K562 (cell line): ENCODE results near the gene SSR4. TPM values are rescaled to one million over a fixed set of nuclear protein-coding genes. Genes with fewer than 3 reads are reported as not detected.

ENCODE experiments used
- ATAC-seq: fragments of 200-7000 bp; cut with Tn5 transposase; 3 replicates; pipeline ENCODE4 v1.9.1; 2020; ENCODE audit warnings: moderate library complexity
- BruUV-seq: library from RNA; stranded (reverse); fragments of 400-500 nt; replicated peaks from 2 replicates; lab custom pipeline; 2021; lab: Mats Ljungman, UMichigan
- CTCF ChIA-PET: fragments of 300-600 bp; formaldehyde crosslinking; extraction: SDS; loops from one replicate; lab custom pipeline; 2021; ENCODE audit warnings: low intra/inter-chr PET ratio; lab: Yijun Ruan, JAX
- POLR2A ChIA-PET: fragments of 300-600, 350-650 bp; sonication (Branson Sonifier 250); formaldehyde crosslinking; extraction: SDS; loops from one replicate; lab custom pipeline; 2021; ENCODE audit warnings: antibody characterized with exemption, inconsistent platforms; lab: Yijun Ruan, JAX
- DNase-seq, 4 experiments: peaks; one replicate each; pipeline versions ENCODE4 v3.0.0 to v3.0.0-alpha.2; 2011 to 2018; ENCODE audit warnings: low spot score in 3 of 4, mixed read lengths in 3 of 4; ENCODE audit errors: extremely low read depth in 1 of 4
- FAIRE-seq: peaks from 2 replicates; lab custom pipeline; 2011; peaks lifted over from hg19 to GRCh38; lab: Jason Lieb, UNC
- H2AFZ ChIP-seq: 2 replicates; pipeline ENCODE4 v1.6.0; 2011; ENCODE audit warnings: low read depth, low read length, control low read depth, inconsistent platforms
- H3K27ac ChIP-seq: fragments of 200-600 bp; 3 replicates; pipeline ENCODE4 v1.8.0; 2011; ENCODE audit warnings: low read depth, mild to moderate bottlenecking, control low read depth, inconsistent platforms, low read length, moderate library complexity, mixed read lengths; ENCODE audit errors: extremely low read depth
- H3K27me3 ChIP-seq, 2 experiments: fragments of 300-600 bp in 1 of 2; 2 replicates in 1 of 2; 3 replicates in 1 of 2; pipeline versions ENCODE4 v1.6.0 to v1.8.0; 2011; ENCODE audit warnings: inconsistent platforms in 2 of 2, low read length in 2 of 2, mild to moderate bottlenecking in 1 of 2, mixed read lengths in 1 of 2, moderate library complexity in 1 of 2; ENCODE audit not compliant: control insufficient read depth in 2 of 2, insufficient read depth in 2 of 2
- H3K36me3 ChIP-seq: fragments of 300-600 bp; 3 replicates; pipeline ENCODE4 v1.8.0; 2011; ENCODE audit warnings: mild to moderate bottlenecking, low read length, inconsistent platforms; ENCODE audit not compliant: control insufficient read depth, insufficient read depth
- H3K4me1 ChIP-seq, 2 experiments: fragments of 200-600 bp in 1 of 2; replicated peaks in 1 of 2; 2 replicates in 1 of 2; 3 replicates in 1 of 2; pipeline versions ENCODE4 v1.5.1 to v1.8.0; 2011; ENCODE audit warnings: inconsistent platforms in 2 of 2, low read length in 2 of 2, mild to moderate bottlenecking in 1 of 2, mixed read lengths in 1 of 2, moderate library complexity in 1 of 2; ENCODE audit not compliant: control insufficient read depth in 2 of 2, insufficient read depth in 2 of 2
- H3K4me2 ChIP-seq: 2 replicates; pipeline ENCODE4 v1.6.1; 2011; ENCODE audit warnings: low read length, control low read depth, inconsistent platforms, mixed read lengths; ENCODE audit not compliant: insufficient read depth
- H3K4me3 ChIP-seq: fragments of 200-600 bp; sonication (generic), shearing (Covaris generic); 2 replicates; pipeline ENCODE4 v1.5.1; 2016; ENCODE audit warnings: control low read depth, inconsistent platforms
- H3K79me2 ChIP-seq: fragments of 200-600 bp; 3 replicates; pipeline ENCODE4 v1.8.0; 2011; ENCODE audit warnings: low read length, inconsistent platforms; ENCODE audit not compliant: control insufficient read depth, insufficient read depth
- H3K9ac ChIP-seq, 2 experiments: 2 replicates each; pipeline versions ENCODE4 v1.6.0 to v1.6.1; 2011; ENCODE audit warnings: low read depth in 2 of 2, low read length in 2 of 2, control low read depth in 1 of 2, inconsistent platforms in 1 of 2, mild to moderate bottlenecking in 1 of 2, mixed read lengths in 1 of 2; ENCODE audit not compliant: insufficient read depth in 1 of 2
- H3K9me1 ChIP-seq: one replicate; pipeline ENCODE4 v1.6.0; 2011; ENCODE audit warnings: inconsistent platforms, mild to moderate bottlenecking, low read length, moderate library complexity; ENCODE audit not compliant: control insufficient read depth, insufficient read depth
- H3K9me3 ChIP-seq: replicated peaks from 2 replicates; pipeline ENCODE4 v1.5.1; 2011; ENCODE audit warnings: low read depth, low read length, inconsistent platforms; ENCODE audit not compliant: control insufficient read depth, insufficient read depth
- H4K20me1 ChIP-seq: replicated peaks from 2 replicates; pipeline ENCODE4 v1.6.1; 2011; ENCODE audit warnings: low read length, inconsistent platforms, mixed read lengths; ENCODE audit not compliant: control insufficient read depth, insufficient read depth
- CCAR2 ChIP-seq: fragments of 200-400 bp; formaldehyde crosslinking; IDR thresholded peaks from 2 replicates; pipeline ENCODE4 v1.6.1; 2017; ENCODE audit warnings: mild to moderate bottlenecking, low read depth, low read length
- CEBPZ ChIP-seq: fragments of 150-350 bp; IDR thresholded peaks from 2 replicates; pipeline ENCODE4 v1.6.1; 2014; ENCODE audit warnings: low read depth, mild to moderate bottlenecking, low read length, borderline replicate concordance
- COPS2 ChIP-seq: fragments of 450-650 bp; conservative IDR thresholded peaks from 2 replicates; pipeline ENCODE4 v1.6.1; 2016; ENCODE audit warnings: mild to moderate bottlenecking, moderate library complexity
- E2F5 ChIP-seq: sonication (generic); formaldehyde crosslinking; IDR thresholded peaks from 2 replicates; pipeline ENCODE4 v1.8.0; 2022; ENCODE audit warnings: mild to moderate bottlenecking, missing genetic modification reagents
- HES1 ChIP-seq: fragments of 450-650 bp; IDR thresholded peaks from 2 replicates; pipeline ENCODE4 v1.6.1; 2016; ENCODE audit warnings: low read depth, mild to moderate bottlenecking, moderate library complexity
- MXD1 ChIP-seq: fragments of 250-450 bp; sonication (Bioruptor Pico); IDR thresholded peaks from 2 replicates; pipeline ENCODE4 v1.8.0; 2021; ENCODE audit warnings: borderline replicate concordance, mild to moderate bottlenecking, moderate library complexity; ENCODE audit not compliant: poor library complexity, severe bottlenecking
- NELFE ChIP-seq: IDR thresholded peaks from 2 replicates; pipeline ENCODE4 v1.6.1; 2011; ENCODE audit warnings: mild to moderate bottlenecking; ENCODE audit not compliant: insufficient read depth, insufficient read length
- PCBP2 ChIP-seq: fragments of 200-400 bp; formaldehyde crosslinking; IDR thresholded peaks from 2 replicates; pipeline ENCODE4 v1.6.1; 2018; ENCODE audit warnings: low read length, low read depth, mild to moderate bottlenecking, moderate library complexity; ENCODE audit not compliant: poor library complexity, severe bottlenecking
- RBM14 ChIP-seq: fragments of 200-400 bp; formaldehyde crosslinking; IDR thresholded peaks from 2 replicates; pipeline ENCODE4 v1.6.1; 2018; ENCODE audit warnings: low read depth, mild to moderate bottlenecking, low read length, moderate library complexity, borderline replicate concordance; ENCODE audit not compliant: insufficient read depth
- RBM17 ChIP-seq: fragments of 200-400 bp; formaldehyde crosslinking; IDR thresholded peaks from 2 replicates; pipeline ENCODE4 v1.6.1; 2017; ENCODE audit warnings: low read depth, mild to moderate bottlenecking, low read length, borderline replicate concordance
- SMAD1 ChIP-seq: fragments of 150-350 bp; IDR thresholded peaks from 2 replicates; pipeline ENCODE4 v1.6.1; 2014; ENCODE audit warnings: low read length, low read depth; ENCODE audit not compliant: partially characterized antibody
- TAL1 ChIP-seq: fragments of 450-650 bp; IDR thresholded peaks from 2 replicates; pipeline ENCODE4 v1.6.1; 2016; ENCODE audit warnings: mild to moderate bottlenecking
- ZC3H11A ChIP-seq: IDR thresholded peaks from 2 replicates; pipeline ENCODE4 v1.6.1; 2012; ENCODE audit warnings: low read depth, low read length, improper control_type of control experiment
- ZNF347 ChIP-seq: fragments of 450-650 bp; formaldehyde crosslinking; IDR thresholded peaks from 2 replicates; pipeline ENCODE4 v1.4.0; 2020; ENCODE audit warnings: low read depth, mild to moderate bottlenecking, moderate library complexity
- WGBS: fragments of 100-300 bp; shearing (Covaris generic); methylation state at CpG from one replicate; pipeline ENCODE4 v1.1.6; 2016; ENCODE audit warnings: low coverage, mixed read lengths; ENCODE audit not compliant: insufficient coverage; ENCODE audit errors: missing lambda C conversion rate; 5-methylcytosine and 5-hydroxymethylcytosine counted together
- in situ Hi-C: fragments of 300-500 bp; cut with MboI; formaldehyde crosslinking; loops from 4 replicates; pipeline ENCODE4 v1.15.0; 2018; ENCODE audit warnings: inconsistent platforms, mixed read lengths
- intact Hi-C: fragments of 100-400 bp; cut with micrococcal nuclease; formaldehyde crosslinking; loops from 2 replicates; pipeline ENCODE4 v1.14.2; 2022
- polyA plus RNA-seq, 8 experiments: library from polyadenylated mRNA; depleted of rRNA in 4 of 8; stranded (reverse) in 5 of 8; unstranded in 3 of 8; fragments of >200 nt; fragmentation: Nextera tagmentation in 2 of 8; fragmentation: Illumina TruSeq in 1 of 8; extraction: Ambion mirVana in 2 of 8; extraction: Trizol in 1 of 8; gene quantifications; 2 replicates each; pipeline versions ENCODE4 v1.2.1 to v1.2.3, GENCODE V29; 2011 to 2014; ENCODE audit warnings: inconsistent platforms in 1 of 8, missing spikeins in 1 of 8
- total RNA-seq, 7 experiments: library from RNA; depleted of rRNA in 6 of 7; stranded (reverse); fragments of >200 nt in 6 of 7; fragmentation: Illumina TruSeq in 2 of 7; extraction: Trizol in 2 of 7; gene quantifications; 2 replicates each; pipeline versions ENCODE4 v1.2.1 to v1.2.3, GENCODE V29; 2011 to 2021; ENCODE audit warnings: low replicate concordance in 1 of 7

Gene SSR4
- total and polyA plus RNA-seq, 9 of the 15 experiments (the other 6 are each of a cell fraction or from before 2014, with no cell fraction given): 146 to 492 (median 272) TPM

- Histone ChIP-seq H3K4me3 (no peak overlapping the region), H3K79me2 (no peaks in the 10 kb centered on the region; the same call in 2 of the 3 replicates), H3K27ac (no peak overlapping the region), H3K36me3 (no peaks in the 10 kb centered on the region), H3K9ac (peak overlapping the region in 1 of 2 experiments; percentile 26; a peak in 1 of 4 replicates), H3K27me3 (no peaks in the 10 kb centered on the region), H3K4me1 (peaks cover 0 to 92% of the 10 kb centered on the region in 2 experiments; a peak in 3 of 5 replicates), H3K4me2 (no peak overlapping the region), H2AFZ (no peak overlapping the region), H3K9me1 (no peaks in the 10 kb centered on the region), H3K9me3 (no peaks in the 10 kb centered on the region), H4K20me1 (no peaks in the 10 kb centered on the region)
- POLR2A ChIA-PET: no interaction called here
- WGBS: 68% methylated on average over 9 of the region's 18 CpGs
- DNase-seq (no peak), FAIRE-seq (no peak), ATAC-seq (no peak)
- in situ Hi-C loops: no loop called here
- CTCF ChIA-PET: no interaction called here
- intact Hi-C loops: no loop called here
- no TSS peak for BruUV-seq
- TF ChIP-seq NELFE: no peak
- TF ChIP-seq E2F5: no peak
- TF ChIP-seq MXD1 (CRISPR knock-in tag): no peak
- no peak for TF ChIP-seq COPS2
- no peak for TF ChIP-seq RBM14
- TF ChIP-seq ZNF347 (CRISPR knock-in tag): no peak
- TF ChIP-seq CCAR2: no peak
- no peak for TF ChIP-seq PCBP2
- no peak for TF ChIP-seq HES1
- no peak for TF ChIP-seq CEBPZ
- TF ChIP-seq ZC3H11A: no peak
- no peak for TF ChIP-seq RBM17
- no peak for TF ChIP-seq TAL1
- no peak for TF ChIP-seq SMAD1
Measured at GRCh38 chrX:153770601-153771414, 23.7 kb upstream of the SSR4 start.
